Lower leg skin (tissue), 3 donors: ENCODE data around the gene CCL1.

Source experiments
- CTCF ChIP-seq, 3 donors: fragments of 450-650 bp; IDR thresholded peaks; one replicate each; pipeline ENCODE4 v1.5.1; 2016; ENCODE audit warnings: antibody characterized with exemption in 3 of 3, mild to moderate bottlenecking in 3 of 3, moderate library complexity in 2 of 3
- POLR2A ChIP-seq, 2 donors: fragments of 450-650 bp; IDR thresholded peaks; one replicate each; pipeline ENCODE4 v1.6.1; 2016 to 2017; ENCODE audit warnings: antibody characterized with exemption in 2 of 2, mild to moderate bottlenecking in 1 of 2, moderate library complexity in 1 of 2

GRCh38 chr17:34311291-34311690 is 51.7 kb downstream of the CCL1 start:
- TF ChIP-seq POLR2A (IDR thresholded peaks at IDR 0.05) (no peak), CTCF (IDR thresholded peaks at IDR 0.05) (no peak)
